Measurements from ENCODE around the gene PIK3R4.

The PIK3R4 gene

DNA sequence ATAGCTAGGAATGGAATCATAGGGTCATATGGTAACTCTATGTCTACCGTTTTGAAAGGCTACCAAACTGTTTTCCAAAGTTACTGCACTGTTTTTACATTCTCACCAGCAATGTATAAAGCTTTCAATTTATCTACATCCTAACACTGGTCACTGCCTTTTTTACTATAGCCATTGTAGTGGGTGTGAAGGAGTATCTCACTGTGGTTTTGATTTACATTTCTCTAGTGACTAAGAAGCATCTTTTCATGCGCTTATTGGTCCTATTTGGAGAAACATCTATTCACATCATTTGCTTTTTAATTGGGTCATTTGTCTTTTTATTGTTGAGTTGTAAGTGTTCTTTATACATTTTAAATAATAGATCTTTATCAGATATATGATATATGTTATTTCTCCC lies 53.3 kb downstream of the PIK3R4 start:
- Histone ChIP-seq H3K9ac (ENCODE audit: low read depth in 1 of 2, low read length in 2 of 2) (no peak overlapping the region), H3K27me3 (ENCODE audit: control insufficient read depth in 1 of 2, insufficient read depth in 2 of 2, low read length in 2 of 2) (no peaks in the 10 kb centered on the region), H3K4me1 (ENCODE audit: control insufficient read depth in 1 of 2, insufficient read depth in 2 of 2, low read length in 2 of 2) (no peaks in the 10 kb centered on the region), H3K27ac (ENCODE audit: low read depth, low read length) (no peak overlapping the region), H3K4me3 (ENCODE audit: low read depth in 1 of 2, low read length in 2 of 2) (no peak overlapping the region), H3K36me3 (ENCODE audit: control insufficient read depth in 1 of 2, insufficient read depth in 2 of 2, low read length in 2 of 2) (peaks cover 10 to 23% of the 10 kb centered on the region in 2 donors), H3K9me3 (ENCODE audit: control insufficient read depth in 1 of 2, low read length in 2 of 2) (no peaks in the 10 kb centered on the region)

DNA sequence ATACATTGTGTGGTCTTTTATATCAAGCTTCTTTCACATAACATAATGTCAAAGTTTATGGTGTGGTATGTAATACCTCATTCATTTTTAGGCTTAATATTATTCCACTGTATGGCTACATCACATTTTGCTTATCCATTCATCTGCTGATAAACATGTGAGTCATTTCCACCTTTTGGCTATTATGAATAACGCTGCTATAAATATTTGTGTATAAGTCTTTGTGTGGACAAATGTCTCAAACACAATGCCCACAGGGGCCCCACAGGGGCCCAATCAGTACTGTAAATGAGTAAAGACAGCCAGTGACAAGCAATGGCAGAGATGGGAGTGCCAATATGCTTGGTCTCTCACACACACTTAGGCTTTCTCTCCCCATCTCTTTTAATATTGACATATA lies 54.2 kb downstream of the PIK3R4 start:
- H3K4me3 ChIP-seq (ENCODE audit: low read depth in 1 of 2, low read length in 2 of 2): no peak overlapping the region
- H3K4me1 ChIP-seq (ENCODE audit: control insufficient read depth in 1 of 2, insufficient read depth in 2 of 2, low read length in 2 of 2): no peaks in the 10 kb centered on the region
- H3K9ac ChIP-seq (ENCODE audit: low read depth in 1 of 2, low read length in 2 of 2): no peak overlapping the region
- H3K36me3 ChIP-seq (ENCODE audit: control insufficient read depth in 1 of 2, insufficient read depth in 2 of 2, low read length in 2 of 2): peaks cover 13 to 25% of the 10 kb centered on the region in 2 donors
- H3K27ac ChIP-seq (ENCODE audit: low read depth, low read length): no peak overlapping the region
- H3K27me3 ChIP-seq (ENCODE audit: control insufficient read depth in 1 of 2, insufficient read depth in 2 of 2, low read length in 2 of 2): no peaks in the 10 kb centered on the region
- H3K9me3 ChIP-seq (ENCODE audit: control insufficient read depth in 1 of 2, low read length in 2 of 2): no peaks in the 10 kb centered on the region

DNA sequence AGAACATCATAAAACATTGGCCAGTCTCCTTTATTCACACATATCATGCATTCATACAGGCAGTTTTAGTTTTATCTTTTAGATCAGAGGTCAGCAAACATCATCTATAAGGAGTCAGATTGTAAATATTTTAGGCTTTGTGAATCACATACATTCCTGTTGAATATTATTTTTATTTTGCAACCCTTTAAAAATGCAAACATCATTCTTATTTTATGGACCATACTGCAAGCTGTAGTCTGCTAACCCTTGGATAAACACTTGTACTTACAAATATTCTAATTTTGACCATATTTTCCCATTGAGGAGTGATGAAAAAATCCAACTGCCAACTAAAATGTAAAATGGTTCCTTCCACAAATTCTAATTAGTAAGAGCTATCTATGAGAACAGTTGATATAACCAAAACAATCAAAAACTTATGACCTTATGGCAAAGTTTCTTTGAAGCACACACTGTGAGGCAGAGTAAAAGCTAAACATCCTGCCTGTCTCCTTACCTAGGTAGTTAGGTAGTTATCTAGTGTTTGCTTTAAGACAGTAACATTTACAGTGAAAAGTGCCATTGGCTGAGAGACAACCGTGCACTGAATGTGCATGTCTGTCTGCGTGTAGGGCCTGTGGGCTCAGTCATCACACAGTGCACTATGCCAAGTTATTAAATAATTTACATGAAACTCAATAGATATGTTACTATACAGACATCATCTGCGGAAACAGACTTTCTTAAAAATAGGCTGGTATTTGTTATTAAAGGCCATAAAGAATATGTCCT lies 57.7 kb downstream of the PIK3R4 start:
- no peaks in the 10 kb centered on the region for H3K27me3 ChIP-seq (ENCODE audit: control insufficient read depth in 1 of 2, insufficient read depth in 2 of 2, low read length in 2 of 2)
- H3K27ac ChIP-seq (ENCODE audit: low read depth, low read length): no peak overlapping the region
- no peaks in the 10 kb centered on the region for H3K9me3 ChIP-seq (ENCODE audit: control insufficient read depth in 1 of 2, low read length in 2 of 2)
- peaks cover 21 to 31% of the 10 kb centered on the region in 2 donors for H3K36me3 ChIP-seq (ENCODE audit: control insufficient read depth in 1 of 2, insufficient read depth in 2 of 2, low read length in 2 of 2)
- H3K4me3 ChIP-seq (ENCODE audit: low read depth in 1 of 2, low read length in 2 of 2): no peak overlapping the region
- H3K4me1 ChIP-seq (ENCODE audit: control insufficient read depth in 1 of 2, insufficient read depth in 2 of 2, low read length in 2 of 2): no peaks in the 10 kb centered on the region
- no peak overlapping the region for H3K9ac ChIP-seq (ENCODE audit: low read depth in 1 of 2, low read length in 2 of 2)

DNA sequence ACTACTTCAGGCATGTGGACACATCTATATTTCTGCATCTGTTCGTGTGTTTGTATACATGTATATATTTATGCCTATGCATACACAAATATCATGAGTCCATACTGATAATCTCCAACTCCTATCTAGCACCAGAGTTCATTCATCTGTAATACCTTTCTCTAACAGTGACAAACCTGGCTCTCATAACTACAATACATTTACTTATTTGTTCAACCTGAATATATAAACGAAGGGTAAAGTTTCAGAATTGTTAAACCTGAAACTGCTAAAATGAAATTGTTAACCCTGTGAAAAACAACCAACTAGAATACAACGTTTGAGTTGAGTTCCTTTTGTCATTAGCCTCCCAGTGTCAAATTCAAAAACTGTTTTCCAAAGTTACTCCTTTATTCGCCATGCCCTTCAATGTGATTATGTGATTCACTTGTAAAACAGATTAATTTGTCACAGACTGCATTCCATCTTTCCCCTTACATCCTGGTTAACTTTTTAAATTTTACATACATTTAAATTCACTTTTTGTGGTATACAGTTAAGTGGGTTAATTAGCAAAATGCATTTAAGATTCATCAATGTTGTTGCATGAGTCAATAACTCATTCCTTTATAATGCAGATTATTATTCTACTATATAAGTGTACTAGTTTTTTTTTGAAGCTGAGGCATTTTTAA lies 58.5 kb downstream of the PIK3R4 start:
- no peak overlapping the region for H3K4me3 ChIP-seq (ENCODE audit: low read depth in 1 of 2, low read length in 2 of 2)
- H3K27me3 ChIP-seq (ENCODE audit: control insufficient read depth in 1 of 2, insufficient read depth in 2 of 2, low read length in 2 of 2): no peaks in the 10 kb centered on the region

DNA sequence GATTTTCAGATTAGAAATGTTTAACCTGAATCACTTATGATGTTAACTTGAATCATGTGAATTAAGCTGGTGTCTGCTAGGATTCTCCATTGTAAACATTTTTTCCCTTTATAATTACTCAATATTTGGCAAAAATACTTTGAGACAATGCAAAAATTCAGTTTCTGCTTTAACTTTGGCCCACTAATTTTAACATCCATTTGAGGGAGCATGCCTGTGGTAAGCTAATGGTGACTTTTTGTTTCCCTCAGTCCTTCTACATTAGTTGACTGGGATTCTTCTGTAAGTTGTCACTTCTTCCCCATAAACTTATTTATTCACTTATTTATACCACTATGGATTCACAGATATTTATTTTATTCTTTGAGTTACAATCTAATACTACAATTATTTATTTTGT lies 59.3 kb downstream of the PIK3R4 start:
- Histone ChIP-seq H3K9me3 (ENCODE audit: control insufficient read depth in 1 of 2, low read length in 2 of 2) (no peaks in the 10 kb centered on the region), H3K9ac (ENCODE audit: low read depth in 1 of 2, low read length in 2 of 2) (no peak overlapping the region), H3K36me3 (ENCODE audit: control insufficient read depth in 1 of 2, insufficient read depth in 2 of 2, low read length in 2 of 2) (peaks cover 33 to 46% of the 10 kb centered on the region in 2 donors), H3K4me1 (ENCODE audit: control insufficient read depth in 1 of 2, insufficient read depth in 2 of 2, low read length in 2 of 2) (no peaks in the 10 kb centered on the region), H3K27ac (ENCODE audit: low read depth, low read length) (no peak overlapping the region), H3K27me3 (ENCODE audit: control insufficient read depth in 1 of 2, insufficient read depth in 2 of 2, low read length in 2 of 2) (no peaks in the 10 kb centered on the region), H3K4me3 (ENCODE audit: low read depth in 1 of 2, low read length in 2 of 2) (no peak overlapping the region)

More for the DNA sequence above, 58.5 kb downstream of the PIK3R4 start:
- Histone ChIP-seq H3K36me3 (ENCODE audit: control insufficient read depth in 1 of 2, insufficient read depth in 2 of 2, low read length in 2 of 2) (peaks cover 28 to 38% of the 10 kb centered on the region in 2 donors), H3K27ac (ENCODE audit: low read depth, low read length) (no peak overlapping the region), H3K9ac (ENCODE audit: low read depth in 1 of 2, low read length in 2 of 2) (no peak overlapping the region), H3K9me3 (ENCODE audit: control insufficient read depth in 1 of 2, low read length in 2 of 2) (no peaks in the 10 kb centered on the region), H3K4me1 (ENCODE audit: control insufficient read depth in 1 of 2, insufficient read depth in 2 of 2, low read length in 2 of 2) (no peaks in the 10 kb centered on the region)

DNA sequence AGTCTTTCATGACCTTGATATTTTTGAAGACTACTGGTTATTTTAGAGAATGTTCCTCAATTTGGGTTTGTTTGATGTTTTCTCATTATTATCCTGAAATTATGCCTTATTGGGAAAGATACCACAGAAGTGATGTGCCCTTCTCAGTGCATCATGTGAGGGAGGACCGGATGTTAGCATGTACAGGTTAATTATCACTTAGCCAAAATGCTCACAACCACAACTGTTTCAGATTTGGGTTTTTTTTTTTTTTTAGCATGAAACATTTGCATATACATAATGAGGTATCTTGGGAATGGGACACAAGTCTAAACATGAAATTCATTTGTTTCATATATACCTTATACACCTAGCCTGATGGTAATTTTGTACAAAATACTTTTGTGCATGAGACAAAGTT lies 59.8 kb downstream of the PIK3R4 start:
- H3K27me3 ChIP-seq (ENCODE audit: control insufficient read depth in 1 of 2, insufficient read depth in 2 of 2, low read length in 2 of 2): no peaks in the 10 kb centered on the region
- H3K9me3 ChIP-seq (ENCODE audit: control insufficient read depth in 1 of 2, low read length in 2 of 2): no peaks in the 10 kb centered on the region
- no peak overlapping the region for H3K9ac ChIP-seq (ENCODE audit: low read depth in 1 of 2, low read length in 2 of 2)
- H3K4me1 ChIP-seq (ENCODE audit: control insufficient read depth in 1 of 2, insufficient read depth in 2 of 2, low read length in 2 of 2): no peaks in the 10 kb centered on the region
- H3K4me3 ChIP-seq (ENCODE audit: low read depth in 1 of 2, low read length in 2 of 2): no peak overlapping the region
- no peak overlapping the region for H3K27ac ChIP-seq (ENCODE audit: low read depth, low read length)
- H3K36me3 ChIP-seq (ENCODE audit: control insufficient read depth in 1 of 2, insufficient read depth in 2 of 2, low read length in 2 of 2): peaks cover 35 to 51% of the 10 kb centered on the region in 2 donors

DNA sequence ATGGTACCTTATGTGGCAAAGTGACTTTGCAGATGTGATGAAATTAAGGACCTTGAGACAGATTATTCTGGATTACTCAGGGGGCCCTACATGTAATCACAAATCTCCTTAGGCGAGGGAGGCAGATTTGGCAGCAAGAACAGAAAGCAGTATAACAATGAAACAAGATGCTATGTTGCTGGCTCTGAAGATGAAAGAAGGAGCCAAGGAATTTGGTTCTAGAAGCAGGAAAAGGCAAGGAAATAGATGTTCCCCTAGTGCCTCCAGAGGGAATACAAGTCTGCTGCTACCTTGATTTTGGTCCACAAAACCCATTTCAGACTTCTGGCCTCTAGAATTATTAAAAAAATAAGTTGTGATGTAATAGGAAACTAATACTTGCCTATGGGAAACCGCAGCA lies 64.5 kb downstream of the PIK3R4 start:
- Histone ChIP-seq H3K27ac (ENCODE audit: low read depth, low read length) (no peak overlapping the region), H3K4me3 (ENCODE audit: low read depth in 1 of 2, low read length in 2 of 2) (no peak overlapping the region), H3K4me1 (ENCODE audit: control insufficient read depth in 1 of 2, insufficient read depth in 2 of 2, low read length in 2 of 2) (no peaks in the 10 kb centered on the region), H3K9me3 (ENCODE audit: control insufficient read depth in 1 of 2, low read length in 2 of 2) (no peaks in the 10 kb centered on the region), H3K27me3 (ENCODE audit: control insufficient read depth in 1 of 2, insufficient read depth in 2 of 2, low read length in 2 of 2) (no peaks in the 10 kb centered on the region), H3K9ac (ENCODE audit: low read depth in 1 of 2, low read length in 2 of 2) (no peak overlapping the region), H3K36me3 (ENCODE audit: control insufficient read depth in 1 of 2, insufficient read depth in 2 of 2, low read length in 2 of 2) (peaks cover 32 to 55% of the 10 kb centered on the region in 2 donors)

DNA sequence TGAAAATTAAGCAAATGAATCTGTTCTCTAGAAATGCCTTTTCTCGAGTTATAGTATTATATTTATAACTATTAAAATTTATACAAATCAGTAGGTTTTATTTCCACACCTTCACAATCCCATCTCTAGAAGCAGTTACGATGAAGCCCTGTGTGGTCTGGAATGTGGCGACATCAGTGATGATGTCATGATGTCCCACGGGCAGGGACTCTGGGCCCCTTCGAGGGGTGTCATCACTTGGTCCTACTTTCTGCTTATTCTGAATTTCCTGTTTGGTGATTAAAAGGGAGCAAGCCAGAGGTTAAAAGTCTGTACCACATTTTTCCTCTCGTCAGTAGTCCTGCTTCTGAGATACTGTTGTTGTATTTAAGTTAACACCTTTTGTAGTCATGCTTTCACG lies 67.4 kb downstream of the PIK3R4 start:
- no peak overlapping the region for H3K4me3 ChIP-seq (ENCODE audit: low read depth in 1 of 2, low read length in 2 of 2)
- H3K9me3 ChIP-seq (ENCODE audit: control insufficient read depth in 1 of 2, low read length in 2 of 2): no peaks in the 10 kb centered on the region
- H3K4me1 ChIP-seq (ENCODE audit: control insufficient read depth in 1 of 2, insufficient read depth in 2 of 2, low read length in 2 of 2): no peaks in the 10 kb centered on the region
- H3K36me3 ChIP-seq (ENCODE audit: control insufficient read depth in 1 of 2, insufficient read depth in 2 of 2, low read length in 2 of 2): peaks cover 27 to 53% of the 10 kb centered on the region in 2 donors
- no peak overlapping the region for H3K9ac ChIP-seq (ENCODE audit: low read depth in 1 of 2, low read length in 2 of 2)
- H3K27ac ChIP-seq (ENCODE audit: low read depth, low read length): no peak overlapping the region
- H3K27me3 ChIP-seq (ENCODE audit: control insufficient read depth in 1 of 2, insufficient read depth in 2 of 2, low read length in 2 of 2): no peaks in the 10 kb centered on the region

DNA sequence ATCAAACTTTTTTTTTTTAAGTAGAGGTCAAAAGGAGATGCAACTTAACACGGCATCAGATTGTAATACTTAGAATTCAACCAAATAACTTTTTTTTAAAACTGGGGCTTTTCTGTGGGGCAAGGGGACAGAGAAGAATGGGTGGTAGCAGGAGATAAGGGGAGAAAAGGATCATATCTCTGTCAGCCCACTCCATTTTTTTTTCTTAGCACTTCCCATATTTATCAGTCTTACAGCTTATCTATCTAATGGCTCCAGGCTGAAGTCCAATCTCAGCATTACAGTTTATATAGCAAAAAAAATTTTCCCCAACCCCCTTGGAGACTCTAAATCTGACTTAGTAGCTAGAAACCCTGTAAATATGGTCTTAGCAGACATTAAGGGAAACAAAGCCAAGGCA lies 69.3 kb downstream of the PIK3R4 start:
- no peaks in the 10 kb centered on the region for H3K9me3 ChIP-seq (ENCODE audit: control insufficient read depth in 1 of 2, low read length in 2 of 2)
- H3K4me3 ChIP-seq (ENCODE audit: low read depth in 1 of 2, low read length in 2 of 2): no peak overlapping the region
- no peaks in the 10 kb centered on the region for H3K4me1 ChIP-seq (ENCODE audit: control insufficient read depth in 1 of 2, insufficient read depth in 2 of 2, low read length in 2 of 2)
- no peak overlapping the region for H3K9ac ChIP-seq (ENCODE audit: low read depth in 1 of 2, low read length in 2 of 2)
- H3K27ac ChIP-seq (ENCODE audit: low read depth, low read length): no peak overlapping the region
- H3K36me3 ChIP-seq (ENCODE audit: control insufficient read depth in 1 of 2, insufficient read depth in 2 of 2, low read length in 2 of 2): peaks cover 12 to 37% of the 10 kb centered on the region in 2 donors
- no peaks in the 10 kb centered on the region for H3K27me3 ChIP-seq (ENCODE audit: control insufficient read depth in 1 of 2, insufficient read depth in 2 of 2, low read length in 2 of 2)

DNA sequence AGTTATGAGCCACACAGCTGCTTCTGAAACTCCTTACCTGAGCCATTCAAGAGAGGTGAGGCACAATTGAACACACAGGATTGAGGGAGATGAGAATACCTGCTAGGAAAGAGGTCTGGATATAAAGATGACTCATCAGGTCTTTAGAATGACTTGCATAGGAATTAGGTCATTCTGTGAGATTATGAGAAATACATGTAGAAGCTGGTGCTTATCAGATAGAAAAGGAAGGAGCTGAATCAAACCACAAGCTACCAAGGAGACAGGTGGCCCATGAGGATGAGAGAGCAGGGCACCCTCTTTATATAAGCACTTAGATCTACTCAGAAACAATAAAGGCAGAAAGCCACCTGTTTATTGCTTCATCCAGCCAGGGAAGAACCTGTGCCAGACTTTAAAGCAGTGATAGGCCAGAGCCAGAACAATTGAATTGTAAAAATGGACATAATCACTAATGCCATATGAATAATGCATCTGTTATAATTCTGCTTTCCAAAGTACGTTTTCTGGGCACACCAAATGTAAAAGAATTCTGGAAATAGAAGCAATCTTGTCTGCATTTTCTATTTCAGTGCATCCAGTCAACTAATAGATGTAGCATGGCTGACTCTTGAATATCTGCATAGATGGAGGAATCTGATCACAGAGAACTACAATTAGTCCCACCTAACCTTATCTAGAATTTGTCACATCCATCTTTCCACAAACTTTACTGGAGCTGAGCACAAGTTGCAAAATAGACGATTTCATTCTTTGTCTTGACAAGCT lies 74.9 kb downstream of the PIK3R4 start:
- Histone ChIP-seq H3K9ac (ENCODE audit: low read depth in 1 of 2, low read length in 2 of 2) (no peak overlapping the region), H3K4me3 (ENCODE audit: low read depth in 1 of 2, low read length in 2 of 2) (no peak overlapping the region), H3K4me1 (ENCODE audit: control insufficient read depth in 1 of 2, insufficient read depth in 2 of 2, low read length in 2 of 2) (no peaks in the 10 kb centered on the region), H3K27ac (ENCODE audit: low read depth, low read length) (no peak overlapping the region), H3K9me3 (ENCODE audit: control insufficient read depth in 1 of 2, low read length in 2 of 2) (no peaks in the 10 kb centered on the region), H3K36me3 (ENCODE audit: control insufficient read depth in 1 of 2, insufficient read depth in 2 of 2, low read length in 2 of 2) (peaks cover 6 to 12% of the 10 kb centered on the region in 2 donors), H3K27me3 (ENCODE audit: control insufficient read depth in 1 of 2, insufficient read depth in 2 of 2, low read length in 2 of 2) (no peaks in the 10 kb centered on the region)
